Ovary (tissue), 3 donors: ENCODE data around the gene TLE4.

ENCODE experiments used
- POLR2A ChIP-seq: fragments of 450-650 bp; IDR thresholded peaks from one replicate; pipeline ENCODE4 v1.6.1; 2017; ENCODE audit warnings: antibody characterized with exemption, mild to moderate bottlenecking, moderate library complexity
- TF ChIP-seq, protein P1 (sequence below), 3 donors: fragments of 450-650 bp in 2 of 3; fragments of 200-600 bp in 1 of 3; IDR thresholded peaks; one replicate each; pipeline versions ENCODE4 v1.5.1 to v1.8.0; 2016 to 2022; ENCODE audit warnings: antibody characterized with exemption in 3 of 3, mild to moderate bottlenecking in 1 of 3
- donor health status: DM: no; HTN: no; CAD: no.

DNA sequence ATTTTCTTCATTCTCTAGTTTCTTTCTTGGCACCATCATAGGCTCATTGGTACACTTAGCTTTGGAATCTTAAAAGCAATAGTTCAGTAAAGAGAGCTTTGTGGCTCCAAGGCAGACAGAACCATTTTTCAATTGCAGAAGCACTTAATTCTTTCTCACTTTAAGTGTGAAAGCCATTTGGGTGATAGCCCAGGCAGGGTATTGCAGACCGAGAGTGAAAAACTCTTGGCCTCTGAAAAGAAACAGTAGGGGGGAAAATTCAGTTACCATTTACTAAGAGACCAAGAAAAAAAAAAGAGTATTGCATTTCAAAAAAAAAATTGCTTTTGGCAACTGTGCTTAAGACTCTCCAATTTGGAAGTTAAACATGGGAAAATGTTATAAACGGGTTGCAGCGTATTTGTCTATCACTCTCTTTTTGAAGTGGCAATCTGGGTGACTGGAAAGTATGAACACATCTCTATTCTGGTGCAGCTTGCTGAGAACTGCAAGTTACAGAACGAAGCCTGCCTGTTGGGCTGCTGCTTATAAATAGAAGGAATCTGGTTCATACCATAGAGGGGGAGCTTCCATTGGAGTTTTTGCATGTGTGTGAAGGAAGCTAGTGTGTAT, 170.5 kb downstream of the TLE4 start:
- TF ChIP-seq, protein P1, sequence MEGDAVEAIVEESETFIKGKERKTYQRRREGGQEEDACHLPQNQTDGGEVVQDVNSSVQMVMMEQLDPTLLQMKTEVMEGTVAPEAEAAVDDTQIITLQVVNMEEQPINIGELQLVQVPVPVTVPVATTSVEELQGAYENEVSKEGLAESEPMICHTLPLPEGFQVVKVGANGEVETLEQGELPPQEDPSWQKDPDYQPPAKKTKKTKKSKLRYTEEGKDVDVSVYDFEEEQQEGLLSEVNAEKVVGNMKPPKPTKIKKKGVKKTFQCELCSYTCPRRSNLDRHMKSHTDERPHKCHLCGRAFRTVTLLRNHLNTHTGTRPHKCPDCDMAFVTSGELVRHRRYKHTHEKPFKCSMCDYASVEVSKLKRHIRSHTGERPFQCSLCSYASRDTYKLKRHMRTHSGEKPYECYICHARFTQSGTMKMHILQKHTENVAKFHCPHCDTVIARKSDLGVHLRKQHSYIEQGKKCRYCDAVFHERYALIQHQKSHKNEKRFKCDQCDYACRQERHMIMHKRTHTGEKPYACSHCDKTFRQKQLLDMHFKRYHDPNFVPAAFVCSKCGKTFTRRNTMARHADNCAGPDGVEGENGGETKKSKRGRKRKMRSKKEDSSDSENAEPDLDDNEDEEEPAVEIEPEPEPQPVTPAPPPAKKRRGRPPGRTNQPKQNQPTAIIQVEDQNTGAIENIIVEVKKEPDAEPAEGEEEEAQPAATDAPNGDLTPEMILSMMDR (IDR thresholded peaks at IDR 0.05) = no peak
- no peak for TF ChIP-seq POLR2A
